K562 (cell line): ENCODE results near the gene ARHGAP30. TPM values are rescaled to one million over a fixed set of nuclear protein-coding genes. Genes with fewer than 3 reads are reported as not detected.

Source experiments
- ARID3B ChIP-seq: fragments of 250-450 bp; sonication (Bioruptor Pico); IDR thresholded peaks from 2 replicates; pipeline ENCODE4 v1.4.0; 2020; ENCODE audit warnings: borderline replicate concordance
- BMI1 ChIP-seq: fragments of 150-350 bp; IDR thresholded peaks from 2 replicates; pipeline ENCODE4 v1.6.1; 2014; ENCODE audit warnings: low read length
- CBX5 ChIP-seq: IDR thresholded peaks from 2 replicates; pipeline ENCODE4 v1.6.1; 2014; ENCODE audit warnings: low read depth, borderline replicate concordance
- CXXC5 ChIP-seq: fragments of 250-450 bp; sonication (Bioruptor Pico); IDR thresholded peaks from 2 replicates; pipeline ENCODE4 v1.8.0; 2022; ENCODE audit warnings: inconsistent platforms, mild to moderate bottlenecking, moderate library complexity
- EP300 ChIP-seq: IDR thresholded peaks from 2 replicates; pipeline ENCODE4 v1.6.1; 2012; ENCODE audit warnings: low read length, improper control_type of control experiment
- FOXJ3 ChIP-seq: sonication (generic); formaldehyde crosslinking; IDR thresholded peaks from 2 replicates; pipeline ENCODE4 v1.4.0; 2020; ENCODE audit warnings: mild to moderate bottlenecking, missing genetic modification reagents
- GTF2B ChIP-seq: IDR thresholded peaks from 2 replicates; pipeline ENCODE4 v1.6.1; 2011; ENCODE audit not compliant: insufficient read length; ENCODE audit errors: extremely low read depth
- MYNN ChIP-seq, 2 experiments: sonication (generic); formaldehyde crosslinking in 1 of 2; IDR thresholded peaks; 2 replicates each; pipeline versions ENCODE4 v1.5.0 to v1.6.1; 2016 to 2020; ENCODE audit warnings: antibody characterized with exemption in 1 of 2, missing genetic modification reagents in 1 of 2
- NFE2L1 ChIP-seq: fragments of 450-650 bp; IDR thresholded peaks from 2 replicates; pipeline ENCODE4 v1.6.1; 2016; ENCODE audit warnings: missing genetic modification characterization, low read depth, mild to moderate bottlenecking, missing compliant biosample characterization, moderate library complexity, borderline replicate concordance
- NFXL1 ChIP-seq: fragments of 450-650 bp; formaldehyde crosslinking; IDR thresholded peaks from 2 replicates; pipeline ENCODE4 v1.4.0; 2021; ENCODE audit warnings: mild to moderate bottlenecking
- NFYB ChIP-seq: IDR thresholded peaks from 2 replicates; pipeline ENCODE4 v1.6.1; 2011; ENCODE audit warnings: mild to moderate bottlenecking, moderate library complexity; ENCODE audit not compliant: insufficient read length; ENCODE audit errors: extremely low read depth
- RBM22 ChIP-seq: fragments of 200-400 bp; formaldehyde crosslinking; IDR thresholded peaks from 2 replicates; pipeline ENCODE4 v1.6.1; 2018; ENCODE audit warnings: low read length, low read depth; ENCODE audit not compliant: poor library complexity, severe bottlenecking
- SAFB2 ChIP-seq: fragments of 200-400 bp; formaldehyde crosslinking; IDR thresholded peaks from 2 replicates; pipeline ENCODE4 v1.6.1; 2018; ENCODE audit warnings: borderline replicate concordance, low read length, low read depth, moderate library complexity; ENCODE audit not compliant: severe bottlenecking
- SETDB1 ChIP-seq: IDR thresholded peaks from one replicate; pipeline ENCODE4 v1.6.1; 2012; ENCODE audit warnings: low read length, control low read depth, inconsistent platforms
- SOX6 ChIP-seq: fragments of 450-650 bp; IDR thresholded peaks from 2 replicates; pipeline ENCODE4 v1.6.1; 2014; ENCODE audit warnings: mild to moderate bottlenecking
- ZNF143 ChIP-seq: sonication (generic); formaldehyde crosslinking; IDR thresholded peaks from 2 replicates; pipeline ENCODE4 v1.9.0; 2022; ENCODE audit warnings: mild to moderate bottlenecking, missing genetic modification reagents
- ZNF197 ChIP-seq: fragments of 200-800 bp; sonication (Bioruptor generic); IDR thresholded peaks from 2 replicates; pipeline ENCODE4 v1.6.1; 2016; ENCODE audit warnings: low read depth, missing genetic modification characterization, missing compliant biosample characterization
- ZNF263 ChIP-seq: sonication (generic); formaldehyde crosslinking; IDR thresholded peaks from 2 replicates; pipeline ENCODE4 v1.8.0; 2022; ENCODE audit warnings: mild to moderate bottlenecking, missing genetic modification reagents, borderline replicate concordance
- polyA plus RNA-seq, 8 experiments: library from polyadenylated mRNA; depleted of rRNA in 4 of 8; stranded (reverse) in 5 of 8; unstranded in 3 of 8; fragments of >200 nt; fragmentation: Nextera tagmentation in 2 of 8; fragmentation: Illumina TruSeq in 1 of 8; extraction: Ambion mirVana in 2 of 8; extraction: Trizol in 1 of 8; gene quantifications; 2 replicates each; pipeline versions ENCODE4 v1.2.1 to v1.2.3, GENCODE V29; 2011 to 2014; ENCODE audit warnings: inconsistent platforms in 1 of 8, missing spikeins in 1 of 8
- total RNA-seq, 7 experiments: library from RNA; depleted of rRNA in 6 of 7; stranded (reverse); fragments of >200 nt in 6 of 7; fragmentation: Illumina TruSeq in 2 of 7; extraction: Trizol in 2 of 7; gene quantifications; 2 replicates each; pipeline versions ENCODE4 v1.2.1 to v1.2.3, GENCODE V29; 2011 to 2021; ENCODE audit warnings: low replicate concordance in 1 of 7
- TF ChIP-seq, protein P1 (sequence below): sonication (generic); formaldehyde crosslinking; IDR thresholded peaks from 2 replicates; pipeline ENCODE4 v1.8.0; 2022; ENCODE audit warnings: mild to moderate bottlenecking, missing genetic modification reagents
- TF ChIP-seq, protein P2 (sequence below): IDR thresholded peaks from 3 replicates; pipeline ENCODE4 v1.6.1; 2011; ENCODE audit warnings: borderline replicate concordance, mild to moderate bottlenecking, moderate library complexity; ENCODE audit not compliant: insufficient read length; ENCODE audit errors: extremely low read depth
- TF ChIP-seq, protein P3 (sequence below): fragments of 450-650 bp; formaldehyde crosslinking; IDR thresholded peaks from 2 replicates; pipeline ENCODE4 v1.4.0; 2020; ENCODE audit warnings: mild to moderate bottlenecking, moderate library complexity

ARHGAP30 gene
- total and polyA plus RNA-seq, 9 of the 15 experiments (the other 6 are each of a cell fraction or from before 2014, with no cell fraction given) = 0.01 to 0.73 (median 0.12) TPM

- no peak for TF ChIP-seq ARID3B (CRISPR knock-in tag)
- TF ChIP-seq MYNN (IDR thresholded peaks at IDR 0.05) = no peak
- TF ChIP-seq MYNN (CRISPR knock-in tag; IDR thresholded peaks at IDR 0.05) = no peak
- no peak for TF ChIP-seq SOX6
- TF ChIP-seq RBM22 = no peak
- no peak for TF ChIP-seq SAFB2
- TF ChIP-seq NFE2L1 (tag) = no peak
- TF ChIP-seq EP300 = no peak
- TF ChIP-seq CBX5 = no peak
- TF ChIP-seq ZNF143 (CRISPR knock-in tag) = no peak
- TF ChIP-seq, protein P1, sequence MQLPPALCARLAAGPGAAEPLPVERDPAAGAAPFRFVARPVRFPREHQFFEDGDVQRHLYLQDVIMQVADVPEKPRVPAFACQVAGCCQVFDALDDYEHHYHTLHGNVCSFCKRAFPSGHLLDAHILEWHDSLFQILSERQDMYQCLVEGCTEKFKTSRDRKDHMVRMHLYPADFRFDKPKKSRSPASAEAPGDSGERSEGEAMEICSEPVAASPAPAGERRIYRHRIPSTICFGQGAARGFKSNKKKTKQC (CRISPR knock-in tag) = no peak; the same call in 1 of the 2 replicates
- TF ChIP-seq NFYB = no peak
- no peak for TF ChIP-seq ZNF197
- peak; percentile 83 for TF ChIP-seq CXXC5 (CRISPR knock-in tag)
- TF ChIP-seq SETDB1 = no peak
- TF ChIP-seq, protein P2, sequence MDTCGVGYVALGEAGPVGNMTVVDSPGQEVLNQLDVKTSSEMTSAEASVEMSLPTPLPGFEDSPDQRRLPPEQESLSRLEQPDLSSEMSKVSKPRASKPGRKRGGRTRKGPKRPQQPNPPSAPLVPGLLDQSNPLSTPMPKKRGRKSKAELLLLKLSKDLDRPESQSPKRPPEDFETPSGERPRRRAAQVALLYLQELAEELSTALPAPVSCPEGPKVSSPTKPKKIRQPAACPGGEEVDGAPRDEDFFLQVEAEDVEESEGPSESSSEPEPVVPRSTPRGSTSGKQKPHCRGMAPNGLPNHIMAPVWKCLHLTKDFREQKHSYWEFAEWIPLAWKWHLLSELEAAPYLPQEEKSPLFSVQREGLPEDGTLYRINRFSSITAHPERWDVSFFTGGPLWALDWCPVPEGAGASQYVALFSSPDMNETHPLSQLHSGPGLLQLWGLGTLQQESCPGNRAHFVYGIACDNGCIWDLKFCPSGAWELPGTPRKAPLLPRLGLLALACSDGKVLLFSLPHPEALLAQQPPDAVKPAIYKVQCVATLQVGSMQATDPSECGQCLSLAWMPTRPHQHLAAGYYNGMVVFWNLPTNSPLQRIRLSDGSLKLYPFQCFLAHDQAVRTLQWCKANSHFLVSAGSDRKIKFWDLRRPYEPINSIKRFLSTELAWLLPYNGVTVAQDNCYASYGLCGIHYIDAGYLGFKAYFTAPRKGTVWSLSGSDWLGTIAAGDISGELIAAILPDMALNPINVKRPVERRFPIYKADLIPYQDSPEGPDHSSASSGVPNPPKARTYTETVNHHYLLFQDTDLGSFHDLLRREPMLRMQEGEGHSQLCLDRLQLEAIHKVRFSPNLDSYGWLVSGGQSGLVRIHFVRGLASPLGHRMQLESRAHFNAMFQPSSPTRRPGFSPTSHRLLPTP = no peak
- TF ChIP-seq GTF2B = no peak
- no peak for TF ChIP-seq ZNF263 (CRISPR knock-in tag)
- TF ChIP-seq FOXJ3 = no peak
- no peak for TF ChIP-seq NFXL1 (CRISPR knock-in tag)
- TF ChIP-seq, protein P3, sequence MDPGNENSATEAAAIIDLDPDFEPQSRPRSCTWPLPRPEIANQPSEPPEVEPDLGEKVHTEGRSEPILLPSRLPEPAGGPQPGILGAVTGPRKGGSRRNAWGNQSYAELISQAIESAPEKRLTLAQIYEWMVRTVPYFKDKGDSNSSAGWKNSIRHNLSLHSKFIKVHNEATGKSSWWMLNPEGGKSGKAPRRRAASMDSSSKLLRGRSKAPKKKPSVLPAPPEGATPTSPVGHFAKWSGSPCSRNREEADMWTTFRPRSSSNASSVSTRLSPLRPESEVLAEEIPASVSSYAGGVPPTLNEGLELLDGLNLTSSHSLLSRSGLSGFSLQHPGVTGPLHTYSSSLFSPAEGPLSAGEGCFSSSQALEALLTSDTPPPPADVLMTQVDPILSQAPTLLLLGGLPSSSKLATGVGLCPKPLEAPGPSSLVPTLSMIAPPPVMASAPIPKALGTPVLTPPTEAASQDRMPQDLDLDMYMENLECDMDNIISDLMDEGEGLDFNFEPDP (CRISPR knock-in tag) = no peak
- no peak for TF ChIP-seq BMI1
Measured at GRCh38 chr1:161117759-161118581, 48.3 kb upstream of the ARHGAP30 start, which contains the start of the genes NIT1 and PFDN2 (continued).
